Measurements from ENCODE around the gene MED7. TPM values are rescaled to one million over a fixed set of nuclear protein-coding genes. Genes with fewer than 3 reads are reported as not detected.

The MED7 gene
- total and polyA plus RNA-seq, 2 donors (not counting 1 experiment from before 2014, with no cell fraction given) = 5.8 to 21.4 TPM

Other genes with a start within 250 kb of the MED7 start
- gene TIMD4, start 179.6 kb downstream of the MED7 start, total RNA-seq = not detected in 2 replicates
- gene TIMD4, start 179.6 kb downstream of the MED7 start, polyA plus RNA-seq = 0.07 and 0.16 TPM in 2 replicates
- gene HAVCR1, start 83.7 kb downstream of the MED7 start, total RNA-seq = 0.22 TPM in 1 of 2 replicates, not detected in the other
- not detected in 2 replicates for gene HAVCR1, start 83.7 kb downstream of the MED7 start, polyA plus RNA-seq
- gene HAVCR2, start 33.8 kb downstream of the MED7 start, total RNA-seq = 2.3 and 2.6 TPM in 2 replicates
- 0.55 and 0.64 TPM in 2 replicates for gene HAVCR2, start 33.8 kb downstream of the MED7 start, polyA plus RNA-seq
- not detected in 2 replicates for gene GARIN3, start 23.4 kb upstream of the MED7 start, total RNA-seq
- not detected in 2 replicates for gene GARIN3, start 23.4 kb upstream of the MED7 start, polyA plus RNA-seq
- gene ITK, start 38.0 kb upstream of the MED7 start, total RNA-seq = 1.1 and 1.6 TPM in 2 replicates
- gene ITK, start 38.0 kb upstream of the MED7 start, polyA plus RNA-seq = 0.75 and 3.9 TPM in 2 replicates
- 663 and 681 TPM in 2 replicates for gene CYFIP2, start 123.3 kb upstream of the MED7 start, total RNA-seq
- 227 and 231 TPM in 2 replicates for gene CYFIP2, start 123.3 kb upstream of the MED7 start, polyA plus RNA-seq